Mucosa of descending colon (tissue), 3 donors: ENCODE measurements around the gene GAPVD1. TPM values are rescaled to one million over a fixed set of nuclear protein-coding genes. Genes with fewer than 3 reads are reported as not detected.
"Not testable (repeated sequence)": the region's sequence is repeated elsewhere in the genome, so short reads cannot be mapped to it uniquely, and the experiment has no call there.

ENCODE experiments used
- ATAC-seq: fragments of 200-7000 bp; cut with Tn5 transposase; one replicate; pipeline ENCODE4 v1.9.1; 2020; ENCODE audit warnings: mild to moderate bottlenecking, moderate library complexity
- DNase-seq, 3 donors: peaks; one replicate each; pipeline ENCODE4 v3.0.0-alpha.2; 2020
- H3K36me3 ChIP-seq: fragments of 200-600 bp; one replicate; pipeline ENCODE4 v1.8.0; 2021; ENCODE audit warnings: low read depth, mild to moderate bottlenecking
- H3K4me1 ChIP-seq: fragments of 200-600 bp; one replicate; pipeline ENCODE4 v1.8.0; 2021; ENCODE audit warnings: low read depth, mild to moderate bottlenecking
- H3K4me3 ChIP-seq: fragments of 200-600 bp; one replicate; pipeline ENCODE4 v1.8.0; 2021; ENCODE audit warnings: mild to moderate bottlenecking
- H3K9me3 ChIP-seq: fragments of 200-600 bp; one replicate; pipeline ENCODE4 v1.8.0; 2021; ENCODE audit warnings: mild to moderate bottlenecking
- intact Hi-C, 2 donors: fragments of 100-400 bp; cut with DNase I in 1 of 2; cut with micrococcal nuclease in 1 of 2; formaldehyde crosslinking; loops; one replicate each; pipeline versions ENCODE4 v1.11.0 to v1.11.1; 2022; cut with DNase I, micrococcal nuclease
- total RNA-seq, 3 donors: library from RNA; stranded (reverse); fragmentation: NEBNext Ultra II Directional in 2 of 3; extraction: Animal tissue kit (Norgen Biotek cat#: 25700) in 2 of 3; gene quantifications; one replicate each; pipeline versions ENCODE4 v1.2.1 to v1.2.4, GENCODE V29; 2021 to 2023
- TF ChIP-seq, protein P1 (sequence below): fragments of 200-600 bp; IDR thresholded peaks from one replicate; pipeline ENCODE4 v1.8.0; 2022; ENCODE audit warnings: antibody characterized with exemption, mild to moderate bottlenecking
- donor health status: DM: no; HTN: no; CAD: no; lungs with moderate emphysema.
- donor health status: DM: no; HTN: no; CAD: no.
- donor health status: DM: no; HTN: yes; CAD: no.

Gene GAPVD1
- total RNA-seq, 3 donors from 2014 or later: 40.8 to 55.1 (median 41.4) TPM

DNA sequence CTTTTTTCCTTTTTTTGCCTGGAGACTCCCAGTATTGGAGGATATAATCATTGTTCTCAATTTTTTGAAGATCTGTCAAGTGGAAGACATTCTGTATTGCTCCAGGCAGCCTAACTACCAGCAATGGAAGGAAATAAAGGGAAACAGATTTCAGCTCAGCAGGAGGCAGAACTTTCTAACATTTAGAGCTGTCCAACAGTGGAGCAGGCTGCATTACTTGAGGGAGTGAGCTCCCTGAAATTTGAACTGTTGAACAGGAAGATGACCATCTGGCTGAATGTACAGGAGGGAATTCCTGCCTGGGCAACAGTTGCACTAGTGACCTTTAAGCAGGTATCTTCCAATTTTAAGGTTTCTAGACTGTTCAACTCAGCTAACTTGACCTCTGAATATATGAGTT, 1.1 kb upstream of the GAPVD1 start:
- H3K9me3 ChIP-seq: no peaks in the 10 kb centered on the region
- no peaks in the 10 kb centered on the region for H3K36me3 ChIP-seq
- TF ChIP-seq, protein P1, sequence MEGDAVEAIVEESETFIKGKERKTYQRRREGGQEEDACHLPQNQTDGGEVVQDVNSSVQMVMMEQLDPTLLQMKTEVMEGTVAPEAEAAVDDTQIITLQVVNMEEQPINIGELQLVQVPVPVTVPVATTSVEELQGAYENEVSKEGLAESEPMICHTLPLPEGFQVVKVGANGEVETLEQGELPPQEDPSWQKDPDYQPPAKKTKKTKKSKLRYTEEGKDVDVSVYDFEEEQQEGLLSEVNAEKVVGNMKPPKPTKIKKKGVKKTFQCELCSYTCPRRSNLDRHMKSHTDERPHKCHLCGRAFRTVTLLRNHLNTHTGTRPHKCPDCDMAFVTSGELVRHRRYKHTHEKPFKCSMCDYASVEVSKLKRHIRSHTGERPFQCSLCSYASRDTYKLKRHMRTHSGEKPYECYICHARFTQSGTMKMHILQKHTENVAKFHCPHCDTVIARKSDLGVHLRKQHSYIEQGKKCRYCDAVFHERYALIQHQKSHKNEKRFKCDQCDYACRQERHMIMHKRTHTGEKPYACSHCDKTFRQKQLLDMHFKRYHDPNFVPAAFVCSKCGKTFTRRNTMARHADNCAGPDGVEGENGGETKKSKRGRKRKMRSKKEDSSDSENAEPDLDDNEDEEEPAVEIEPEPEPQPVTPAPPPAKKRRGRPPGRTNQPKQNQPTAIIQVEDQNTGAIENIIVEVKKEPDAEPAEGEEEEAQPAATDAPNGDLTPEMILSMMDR: no peak
- no peak overlapping the region for H3K4me3 ChIP-seq
- intact Hi-C loops: no loop called here
- H3K4me1 ChIP-seq: peaks cover 11% of the 10 kb centered on the region
- DNase-seq (no peak), ATAC-seq (no peak)

DNA sequence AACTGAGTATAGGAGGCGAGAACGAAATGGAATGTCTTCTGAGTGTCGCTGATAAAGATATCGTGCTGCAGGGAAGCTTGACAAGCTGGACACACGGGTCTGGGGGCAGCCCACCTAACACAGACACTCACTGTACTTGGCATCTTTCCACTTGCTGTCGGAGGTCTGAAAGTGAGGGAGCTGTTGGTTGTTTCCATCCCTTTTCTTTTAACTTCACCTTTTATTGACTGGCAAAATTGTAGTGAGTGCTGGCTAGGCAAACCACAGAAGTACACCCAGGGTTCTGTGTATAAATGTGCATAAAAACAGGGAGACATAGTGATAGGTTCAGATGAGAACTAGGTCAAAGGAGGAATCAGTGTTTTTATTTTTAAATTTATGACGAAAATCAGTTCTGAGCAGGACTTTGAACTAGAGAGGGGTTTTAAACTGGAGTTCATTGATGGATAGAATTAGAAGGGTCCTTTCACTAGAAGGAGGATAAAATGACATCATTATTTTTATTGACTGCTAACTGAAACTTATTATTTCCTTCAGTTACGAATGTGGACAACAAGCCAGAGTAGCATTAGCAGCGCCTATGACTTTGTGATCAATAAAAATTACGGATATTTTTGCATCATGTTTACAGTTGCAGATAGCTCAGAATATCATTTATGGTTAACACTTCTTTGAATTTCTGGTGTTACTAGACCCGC, 817 bp downstream of the GAPVD1 start:
- Histone ChIP-seq H3K9me3 (no peaks in the 10 kb centered on the region), H3K4me1 (peaks cover 11% of the 10 kb centered on the region), H3K36me3 (no peaks in the 10 kb centered on the region), H3K4me3 (peak overlapping the region; percentile 98)
- DNase-seq (no peak), ATAC-seq (no peak)
- TF ChIP-seq, protein P1: no peak
- intact Hi-C loops: no loop called here

DNA sequence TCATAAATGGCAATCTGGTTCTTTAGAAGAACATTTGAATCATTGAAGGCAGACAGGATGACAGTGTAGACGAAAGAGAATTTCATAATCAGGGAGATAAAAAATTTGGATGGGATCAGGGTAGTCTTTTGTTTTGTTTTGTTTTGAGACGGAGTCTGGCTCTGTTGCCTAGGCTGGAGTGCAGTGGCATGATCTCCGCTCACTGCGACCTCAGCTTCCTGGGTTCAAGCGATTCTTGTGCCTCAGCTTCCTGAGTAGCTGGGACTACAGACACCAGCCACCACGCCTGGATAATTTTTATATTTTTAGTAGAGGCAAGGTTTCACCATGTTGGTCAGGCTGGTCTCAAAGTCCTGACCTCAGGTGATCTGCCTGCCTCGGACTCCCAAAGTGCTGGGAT, 2.4 kb downstream of the GAPVD1 start:
- ATAC-seq, intact Hi-C loops, H3K9me3 ChIP-seq, H3K36me3 ChIP-seq, DNase-seq, H3K4me3 ChIP-seq: not testable (repeated sequence)
- peaks cover 11% of the 10 kb centered on the region for H3K4me1 ChIP-seq

DNA sequence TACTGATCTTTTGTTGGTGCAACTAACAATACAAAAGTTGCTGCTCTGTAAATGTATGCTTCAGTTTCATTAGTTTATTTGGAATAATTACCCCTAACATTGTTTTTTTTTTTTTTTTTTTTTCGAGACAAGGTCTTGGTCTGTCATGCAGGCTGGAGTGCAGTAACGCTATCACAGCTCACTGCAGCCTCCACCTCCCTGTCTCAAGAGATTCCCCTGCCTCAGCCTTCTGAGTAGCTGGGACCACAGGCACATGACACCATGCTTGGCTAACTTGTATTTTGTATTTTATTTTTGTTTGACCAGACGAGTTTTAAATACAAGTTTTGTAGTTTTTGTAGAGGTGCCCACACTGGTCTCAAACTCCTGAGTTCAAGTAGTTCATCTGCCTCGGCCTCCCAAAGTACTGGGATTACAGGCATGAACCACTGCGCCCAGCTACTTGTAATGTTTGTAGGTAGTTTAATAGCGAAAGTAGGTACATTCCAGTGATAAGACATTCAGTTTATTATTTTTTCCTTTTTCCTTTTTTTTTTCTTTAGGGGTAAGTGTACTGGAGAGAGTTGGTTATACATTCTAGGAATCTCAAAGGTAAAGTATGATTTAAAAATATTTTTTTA, 6.9 kb downstream of the GAPVD1 start:
- H3K4me3 ChIP-seq: no peak overlapping the region
- H3K4me1 ChIP-seq: peaks cover 19% of the 10 kb centered on the region
- H3K9me3 ChIP-seq: no peaks in the 10 kb centered on the region
- DNase-seq: no peak
- TF ChIP-seq, protein P1: no peak
- intact Hi-C loops: no loop called here
- H3K36me3 ChIP-seq: no peaks in the 10 kb centered on the region
- no peak for ATAC-seq

DNA sequence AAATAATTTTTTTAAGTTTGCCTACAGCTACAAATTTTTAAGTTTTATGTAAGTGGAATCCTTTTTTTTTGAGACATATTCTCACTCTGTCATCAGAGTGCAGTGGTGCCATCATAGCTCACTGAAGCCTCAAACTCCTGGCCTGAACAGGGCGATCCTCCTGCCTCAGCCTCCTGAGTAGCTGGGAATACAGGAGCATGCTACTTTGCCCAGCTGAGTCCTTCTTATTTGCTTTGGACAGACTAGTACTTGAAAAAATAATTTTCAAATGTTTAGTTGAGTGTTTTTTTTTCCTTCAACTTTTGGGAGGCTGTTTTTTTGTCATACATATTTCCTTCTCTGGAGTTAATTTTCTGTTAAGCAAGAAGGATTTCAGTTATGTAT, 7.4 kb downstream of the GAPVD1 start:
- ATAC-seq (no peak), DNase-seq (no peak)
- H3K4me3 ChIP-seq: no peak overlapping the region
- TF ChIP-seq, protein P1: no peak
- peaks cover 19% of the 10 kb centered on the region for H3K4me1 ChIP-seq
- intact Hi-C loops: no loop called here
- H3K36me3 ChIP-seq: no peaks in the 10 kb centered on the region
- no peaks in the 10 kb centered on the region for H3K9me3 ChIP-seq

DNA sequence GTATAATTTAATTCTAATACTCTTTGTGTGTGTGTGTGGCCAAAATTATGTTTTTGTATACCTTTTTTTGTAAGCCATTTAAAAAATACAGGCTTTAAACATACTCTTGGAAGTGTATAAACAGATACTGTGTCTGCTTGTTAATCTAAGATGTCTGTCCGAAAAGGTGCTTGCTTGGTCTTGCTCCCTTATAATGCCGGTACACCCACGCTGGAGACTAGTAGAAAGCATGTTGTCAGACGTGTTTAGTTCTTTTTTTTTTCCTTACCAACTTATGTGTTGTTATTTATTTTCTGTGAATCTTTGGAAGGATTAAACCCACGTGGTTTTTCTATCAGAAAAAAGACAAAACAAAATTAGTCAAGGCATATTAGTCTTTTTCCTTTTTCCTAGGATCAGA, 9.5 kb downstream of the GAPVD1 start:
- Histone ChIP-seq H3K9me3 (no peaks in the 10 kb centered on the region), H3K4me3 (no peak overlapping the region), H3K4me1 (peaks cover 19% of the 10 kb centered on the region), H3K36me3 (no peaks in the 10 kb centered on the region)
- intact Hi-C loops: no loop called here
- TF ChIP-seq, protein P1: no peak
- DNase-seq: no peak
- no peak for ATAC-seq
